ENCODE measurements around the gene XPO1.
"Not testable (repeated sequence)": the region's sequence is repeated elsewhere in the genome, so short reads cannot be mapped to it uniquely, and the experiment has no call there.

Gene XPO1

GRCh38 chr2:61463769-61464475 lies 74.2 kb downstream of the XPO1 start:
- DNase-seq, result no peak

GRCh38 chr2:61461404-61461803 lies 76.8 kb downstream of the XPO1 start:
- no peak for DNase-seq

- DNase-seq, result no peak
Observed at GRCh38 chr2:61460163-61460562, 78.0 kb downstream of the XPO1 start.

- no peak for DNase-seq
Observed at GRCh38 chr2:61456746-61457420, 81.3 kb downstream of the XPO1 start.

GRCh38 chr2:61456070-61456745 lies 81.9 kb downstream of the XPO1 start:
- no peak for DNase-seq

- DNase-seq, result not testable (repeated sequence)
Observed at GRCh38 chr2:61454972-61455371, 83.2 kb downstream of the XPO1 start.

GRCh38 chr2:61454383-61454782 lies 83.8 kb downstream of the XPO1 start:
- no peak for DNase-seq

GRCh38 chr2:61452392-61452791 lies 85.8 kb downstream of the XPO1 start:
- no peak for DNase-seq

GRCh38 chr2:61451178-61451577 lies 87.0 kb downstream of the XPO1 start:
- no peak for DNase-seq

GRCh38 chr2:61450144-61450543 lies 88.0 kb downstream of the XPO1 start:
- no peak for DNase-seq

- DNase-seq, result no peak
Observed at GRCh38 chr2:61448229-61448628, 89.9 kb downstream of the XPO1 start.

GRCh38 chr2:61446971-61447370 lies 91.2 kb downstream of the XPO1 start:
- not testable (repeated sequence) for DNase-seq

- DNase-seq, result no peak
Observed at GRCh38 chr2:61443342-61444041, 94.7 kb downstream of the XPO1 start.

GRCh38 chr2:61439241-61440002 lies 98.7 kb downstream of the XPO1 start:
- DNase-seq, result no peak

- DNase-seq, result no peak
Observed at GRCh38 chr2:61438670-61439069, 99.5 kb downstream of the XPO1 start.

GRCh38 chr2:61437170-61437569 lies 101.0 kb downstream of the XPO1 start:
- no peak for DNase-seq

GRCh38 chr2:61436092-61436491 lies 102.1 kb downstream of the XPO1 start:
- DNase-seq, result no peak

- DNase-seq, result no peak
Observed at GRCh38 chr2:61435291-61435690, 102.9 kb downstream of the XPO1 start.

- no peak for DNase-seq
Observed at GRCh38 chr2:61434314-61434713, 103.8 kb downstream of the XPO1 start.

GRCh38 chr2:61433606-61434005 lies 104.5 kb downstream of the XPO1 start:
- no peak for DNase-seq

- no peak for DNase-seq
Observed at GRCh38 chr2:61432990-61433389, 105.2 kb downstream of the XPO1 start.

GRCh38 chr2:61431345-61431744 lies 106.8 kb downstream of the XPO1 start:
- DNase-seq, result no peak

Measured in cerebellar nuclear complex (tissue), 1 donor.